Stimulated activated CD8-positive, alpha-beta memory T cell treated with anti-CD3 and anti-CD28 coated beads, Interleukin-4, amount 100 ng/mL, for 24 hours (primary cell): ENCODE data around the gene PSORS1C1.

Experiments
- DNase-seq: peaks from one replicate; pipeline ENCODE4 v3.0.0-alpha.2; 2020; ENCODE audit warnings: low read depth

Gene PSORS1C1

GRCh38 chr6:31096215-31096614 is 18.4 kb upstream of the PSORS1C1 start:
- no peak for DNase-seq

DNA sequence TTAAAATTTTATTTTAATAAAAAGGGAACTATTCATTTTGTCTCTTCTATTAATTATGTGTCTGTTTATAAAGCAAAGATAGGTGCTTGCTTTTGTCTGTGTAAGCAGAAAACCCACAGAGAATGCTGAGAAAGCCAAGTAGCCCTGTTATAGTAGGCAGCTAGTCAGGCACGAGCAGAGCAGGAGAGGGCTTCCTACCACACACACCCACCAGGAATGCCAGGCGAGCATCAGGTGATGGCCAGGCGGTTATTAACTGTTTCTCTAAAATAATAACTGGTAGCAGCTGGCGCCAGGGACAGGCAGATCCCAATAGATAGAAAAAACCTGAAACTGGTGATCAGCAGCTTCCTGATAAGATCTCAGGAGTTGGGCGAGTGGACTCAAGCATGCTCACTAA is 17.9 kb upstream of the PSORS1C1 start:
- no peak for DNase-seq

DNA sequence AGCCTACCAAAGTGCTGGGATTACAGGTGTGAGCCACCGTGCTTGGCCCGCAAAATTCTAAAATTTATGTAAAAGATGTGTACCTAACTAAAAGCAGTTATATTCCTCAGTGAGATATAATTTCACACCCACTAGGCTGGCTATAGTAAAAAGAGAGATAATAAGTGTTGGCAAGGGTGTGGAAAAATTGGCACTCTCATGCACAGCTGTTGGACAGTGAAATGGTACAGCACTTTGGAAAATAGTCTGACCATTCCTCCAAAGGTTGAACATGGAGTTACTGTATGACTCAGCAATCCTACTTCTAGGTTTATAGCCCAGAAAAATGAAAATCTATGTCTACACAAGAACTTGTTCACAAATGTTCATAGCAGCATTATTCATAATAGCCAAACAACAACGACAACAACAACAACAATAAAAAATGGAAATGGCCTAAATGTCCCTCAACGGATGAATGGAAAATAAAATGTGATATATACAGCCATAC is 16.1 kb upstream of the PSORS1C1 start:
- no peak for DNase-seq

GRCh38 chr6:31103136-31103535 is 11.5 kb upstream of the PSORS1C1 start:
- no peak for DNase-seq

- no peak for DNase-seq
These were observed 7.5 kb upstream of the PSORS1C1 start for GRCh38 chr6:31107052-31107451.

- DNase-seq = no peak
These were observed 3.6 kb upstream of the PSORS1C1 start for GRCh38 chr6:31110825-31111582.

- no peak for DNase-seq
These were observed 2.9 kb upstream of the PSORS1C1 start for GRCh38 chr6:31111712-31112111.

- DNase-seq = no peak
These were observed 2.1 kb upstream of the PSORS1C1 start, which contains the start of gene C6orf15 for GRCh38 chr6:31112478-31112877. Gene C6orf15, minus strand, starts transcription at chr6:31112575. Its CDS starts 20 bp downstream, at chr6:31112555.

- no peak for DNase-seq
These were observed 599 bp upstream of the PSORS1C1 start for GRCh38 chr6:31113861-31114540.

GRCh38 chr6:31114970-31115849 is 610 bp downstream of the PSORS1C1 start:
- no peak for DNase-seq

DNA sequence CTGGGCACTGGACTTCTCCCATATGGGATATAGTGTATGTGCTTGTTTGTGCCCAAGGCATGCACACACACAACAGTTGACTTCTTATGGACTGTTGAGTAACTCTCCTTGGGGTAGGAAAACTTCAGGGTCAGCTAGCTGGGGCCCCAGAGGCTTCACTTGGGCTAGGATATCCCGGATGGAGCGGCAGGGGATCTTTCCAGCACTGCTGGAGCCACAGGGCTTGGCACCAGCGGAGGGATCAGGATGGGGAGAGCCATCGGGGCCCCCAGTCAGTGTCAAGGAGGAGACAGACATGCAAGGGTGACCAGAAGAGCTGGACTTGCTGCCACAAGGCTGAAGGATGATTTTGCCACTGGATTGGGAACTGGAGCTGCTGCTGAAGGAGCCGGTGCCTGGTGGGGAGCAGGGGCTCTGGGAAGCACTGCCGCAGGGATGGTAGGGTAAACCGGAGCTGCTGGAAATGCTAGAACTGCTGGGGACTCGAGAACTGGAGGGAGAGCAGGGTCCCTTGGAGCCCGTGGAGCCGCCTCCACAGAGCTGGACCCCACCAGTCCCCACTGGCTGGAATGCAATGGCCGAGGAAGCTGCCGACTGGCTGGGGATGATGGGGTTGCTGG is 1.5 kb downstream of the PSORS1C1 start:
- DNase-seq = no peak

DNA sequence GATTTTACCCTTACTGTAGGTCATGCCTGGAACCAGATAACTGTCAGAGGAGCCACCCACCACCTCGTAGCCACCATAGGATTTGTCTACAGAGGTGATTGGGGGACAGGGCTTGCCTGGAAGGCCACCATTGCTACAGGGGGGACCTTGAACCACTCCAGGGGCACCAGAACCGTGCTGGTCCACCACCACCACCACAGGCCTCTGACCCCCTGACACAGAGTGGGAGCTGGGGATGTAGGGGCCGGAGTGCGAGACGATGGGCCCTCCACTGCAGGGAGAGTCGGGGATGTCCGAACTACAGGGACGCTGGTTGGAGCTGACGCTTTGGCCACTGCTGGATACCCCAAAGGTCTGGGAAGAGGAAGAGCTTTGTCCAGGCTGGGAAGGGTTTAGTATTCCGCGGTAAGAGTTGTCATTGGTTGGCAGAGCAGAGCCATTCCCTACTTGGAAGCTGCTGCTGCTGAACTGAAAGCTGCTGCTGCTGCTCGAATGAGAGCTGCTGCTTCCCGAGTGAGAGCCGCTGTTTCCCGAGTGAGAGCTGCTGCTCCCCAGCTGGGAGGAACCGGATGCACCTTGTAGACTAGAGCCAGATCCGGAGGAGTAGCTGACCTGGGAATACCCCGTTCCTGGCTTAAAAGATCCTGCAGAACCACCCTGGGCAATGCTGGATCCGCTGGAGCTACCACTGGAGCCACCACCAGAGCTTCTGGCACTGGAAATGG is 2.2 kb downstream of the PSORS1C1 start:
- no peak for DNase-seq

GRCh38 chr6:31118178-31118577 is 3.6 kb downstream of the PSORS1C1 start:
- DNase-seq = no peak

DNA sequence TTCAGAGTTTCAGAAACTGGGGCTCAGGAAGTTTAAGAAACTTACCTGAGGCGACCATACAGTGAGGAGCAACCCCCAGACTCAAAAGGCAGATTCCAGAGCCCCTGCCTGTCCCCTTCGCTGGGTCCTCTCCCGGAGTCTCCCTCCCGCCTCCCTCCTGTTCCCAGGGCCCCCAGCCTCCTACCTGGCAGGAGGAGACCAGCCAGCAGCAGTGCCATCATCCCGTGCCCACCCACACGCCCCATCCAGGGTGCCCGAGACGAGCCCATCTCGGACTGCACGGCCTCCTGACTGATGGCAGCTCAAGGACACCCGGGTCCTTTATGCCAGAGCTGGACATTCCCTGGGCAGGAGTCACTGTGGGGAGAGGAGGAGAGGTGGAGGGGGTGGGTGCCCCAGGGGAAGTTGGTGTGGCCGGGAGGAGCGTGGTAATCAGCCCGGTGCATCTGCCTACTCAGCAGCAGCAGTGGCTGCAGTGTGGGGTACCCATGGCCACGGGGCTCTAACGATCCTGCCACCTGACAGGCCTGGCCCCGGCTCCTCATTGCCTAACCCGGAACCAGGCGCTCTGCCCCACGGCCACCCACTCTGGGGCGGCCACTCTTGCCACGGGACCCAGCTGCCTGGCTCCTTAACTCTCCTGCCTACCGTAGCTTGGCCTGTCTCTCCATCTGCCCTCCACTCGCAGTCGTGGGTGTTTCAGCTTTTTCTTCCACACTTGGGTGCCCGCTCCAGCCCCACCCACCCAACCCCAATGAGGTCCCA is 5.7 kb downstream of the PSORS1C1 start, which contains the start of gene CDSN:
Gene CDSN (minus strand): TSS at position 296 of the 765 bp plus-strand sequence. CDS start 27 bp downstream, at position 269.
- no peak for DNase-seq

DNA sequence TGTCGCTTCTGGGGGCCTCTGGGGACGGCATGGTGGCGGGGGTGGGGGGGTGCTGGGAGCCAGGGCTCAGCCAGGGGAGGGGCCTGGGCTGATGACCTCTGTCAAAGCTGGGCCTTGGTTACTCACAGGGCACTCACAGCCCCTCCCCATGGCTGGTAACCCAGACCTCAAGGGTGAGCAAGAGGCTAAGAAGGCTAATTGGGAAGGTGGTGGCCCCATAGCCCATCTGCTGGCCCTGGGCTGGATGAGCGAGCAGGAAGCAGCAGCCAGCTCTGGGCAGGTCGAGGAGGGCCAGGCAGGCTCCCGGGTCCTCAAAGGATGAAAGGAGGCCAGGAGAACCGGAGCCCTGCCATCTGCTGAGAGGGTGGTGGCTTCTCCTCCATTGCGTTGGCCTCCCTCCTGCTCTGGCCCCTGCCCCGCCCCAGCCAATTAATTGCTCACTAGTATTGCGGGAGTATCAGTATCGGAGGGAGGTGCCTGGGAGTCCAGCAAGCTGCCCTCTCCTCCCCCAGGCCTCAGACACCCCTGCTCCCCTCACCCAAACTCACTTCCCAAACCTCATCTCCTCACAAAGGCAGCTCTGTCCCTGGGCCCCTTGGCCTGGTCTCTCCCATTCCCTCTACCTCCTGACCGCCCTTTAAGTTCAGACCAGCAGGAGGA is 6.7 kb downstream of the PSORS1C1 start:
- no peak for DNase-seq

DNA sequence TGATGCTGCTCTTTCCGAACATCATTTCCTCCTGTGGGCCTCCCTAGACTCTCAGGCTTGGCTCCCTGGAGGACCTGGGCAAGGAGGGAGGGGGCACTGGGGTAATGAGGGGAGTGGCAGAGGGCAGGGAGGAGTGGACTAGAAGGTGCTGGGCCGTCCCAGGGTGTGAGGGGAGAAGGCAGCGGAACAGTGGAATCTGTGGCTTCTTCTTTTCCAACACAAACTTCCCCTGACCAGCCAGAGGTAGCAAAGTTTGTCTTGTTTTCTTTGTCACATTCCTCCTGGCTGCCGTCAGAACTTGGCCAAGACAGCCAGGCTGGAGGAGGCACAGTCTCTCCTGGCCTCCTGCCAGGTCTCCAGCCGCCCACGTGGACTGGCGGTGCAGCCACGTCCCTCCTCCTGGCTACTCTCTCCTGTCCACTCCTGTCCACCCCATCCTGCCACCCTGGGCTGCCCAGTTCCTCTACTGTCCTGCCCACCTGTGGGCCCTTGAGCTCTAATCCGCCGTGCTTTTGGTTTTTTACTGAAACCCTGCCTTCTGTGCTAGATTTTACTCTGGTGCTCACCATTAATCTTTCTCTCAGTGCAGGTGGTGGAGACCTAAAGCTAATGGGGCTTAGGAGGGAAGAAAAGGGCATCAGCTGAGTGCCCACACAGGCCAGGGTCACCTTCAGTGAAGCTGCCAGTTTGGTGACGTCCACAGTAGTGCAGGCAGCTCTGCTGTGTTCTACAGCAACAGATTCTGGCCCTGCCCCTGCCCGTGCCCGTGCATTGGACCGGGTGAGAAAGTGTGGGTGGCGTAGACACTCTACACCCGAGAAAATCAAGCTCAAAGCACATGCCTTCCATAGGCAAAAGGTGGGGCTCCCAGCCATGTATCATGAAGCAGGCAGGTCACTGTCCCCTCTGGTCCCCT is 8.4 kb downstream of the PSORS1C1 start:
- no peak for DNase-seq

- DNase-seq = no peak
These were observed 10.6 kb downstream of the PSORS1C1 start for GRCh38 chr6:31125162-31125561.

DNA sequence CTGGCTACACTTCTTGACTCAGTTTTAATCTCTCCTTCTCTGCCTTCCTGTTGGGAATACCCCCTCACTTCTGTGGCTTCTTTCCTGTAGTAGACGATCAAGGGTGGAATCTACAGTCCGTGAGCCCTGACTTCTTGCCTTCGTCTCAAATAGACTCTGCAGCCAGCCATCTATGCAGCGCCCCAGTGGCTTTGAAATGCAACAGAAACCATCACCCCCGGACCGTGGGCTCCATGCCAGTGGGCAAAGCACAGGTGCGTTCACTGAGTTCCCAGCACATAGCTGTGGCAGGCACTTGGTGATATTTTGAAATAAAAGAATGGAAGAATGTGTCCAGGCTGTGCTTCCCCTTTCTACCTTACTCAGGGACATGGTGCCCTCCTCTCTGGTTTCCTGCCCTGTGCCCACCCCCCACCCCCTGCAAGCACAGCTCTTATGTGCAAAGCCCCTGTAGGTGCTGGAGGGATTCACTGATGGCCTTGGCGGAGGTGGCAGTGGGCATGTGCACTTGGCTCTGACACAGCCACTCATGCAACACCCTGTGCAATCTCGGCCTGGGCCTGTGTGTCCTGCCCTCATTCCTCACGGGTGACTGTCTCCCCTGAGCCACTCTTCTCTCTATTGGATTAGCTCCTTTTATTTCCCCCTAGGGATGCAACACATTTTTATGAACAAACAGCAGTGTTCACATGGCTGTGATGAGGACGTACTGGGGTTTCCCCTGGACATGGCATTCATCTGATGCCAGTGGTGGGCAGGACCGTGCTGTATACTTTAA is 11.2 kb downstream of the PSORS1C1 start:
- DNase-seq = no peak
